ENCODE data around the gene ALG11.

GRCh38 chr13:52043675-52044074 is 31.5 kb downstream of the ALG11 start:
- TF ChIP-seq CTCF (IDR thresholded peaks at IDR 0.05), result no peak
- TF ChIP-seq ZFX (IDR thresholded peaks at IDR 0.05; ENCODE audit: borderline replicate concordance), result no peak
